Measurements from ENCODE around the gene RAMP1.

GRCh38 chr2:237920673-237921072 is 61.2 kb downstream of the RAMP1 start:
- TF ChIP-seq CTCF (IDR thresholded peaks at IDR 0.05) (no peak), POLR2AphosphoS5 (IDR thresholded peaks at IDR 0.05) (no peak), POLR2A (IDR thresholded peaks at IDR 0.05) (no peak)

All from prostate gland (tissue), 2 donors.